ENCODE results near the gene TAF4B.
"Not testable (repeated sequence)": the region's sequence is repeated elsewhere in the genome, so short reads cannot be mapped to it uniquely, and the experiment has no call there.

TAF4B gene

DNA sequence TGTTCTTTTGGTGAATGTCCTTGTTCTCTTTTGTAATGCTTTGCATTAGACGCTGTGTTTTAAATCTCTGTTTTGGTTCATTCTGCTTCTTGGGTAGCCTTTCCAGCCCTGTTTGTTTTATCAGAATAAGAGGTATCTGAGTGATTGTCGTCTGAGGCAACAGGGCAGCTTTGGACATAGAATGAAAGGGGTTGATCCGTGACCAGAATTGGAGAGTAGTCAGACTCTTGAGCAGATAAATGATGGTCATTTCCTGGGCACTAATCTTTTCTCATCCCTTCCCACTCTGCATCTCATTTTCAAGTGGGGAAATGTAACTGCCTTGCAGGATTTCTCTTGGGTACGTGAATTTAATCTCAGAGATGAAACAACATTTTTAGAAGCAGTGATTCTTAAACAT lies 61.4 kb downstream of the TAF4B start:
- TF ChIP-seq, protein P1, sequence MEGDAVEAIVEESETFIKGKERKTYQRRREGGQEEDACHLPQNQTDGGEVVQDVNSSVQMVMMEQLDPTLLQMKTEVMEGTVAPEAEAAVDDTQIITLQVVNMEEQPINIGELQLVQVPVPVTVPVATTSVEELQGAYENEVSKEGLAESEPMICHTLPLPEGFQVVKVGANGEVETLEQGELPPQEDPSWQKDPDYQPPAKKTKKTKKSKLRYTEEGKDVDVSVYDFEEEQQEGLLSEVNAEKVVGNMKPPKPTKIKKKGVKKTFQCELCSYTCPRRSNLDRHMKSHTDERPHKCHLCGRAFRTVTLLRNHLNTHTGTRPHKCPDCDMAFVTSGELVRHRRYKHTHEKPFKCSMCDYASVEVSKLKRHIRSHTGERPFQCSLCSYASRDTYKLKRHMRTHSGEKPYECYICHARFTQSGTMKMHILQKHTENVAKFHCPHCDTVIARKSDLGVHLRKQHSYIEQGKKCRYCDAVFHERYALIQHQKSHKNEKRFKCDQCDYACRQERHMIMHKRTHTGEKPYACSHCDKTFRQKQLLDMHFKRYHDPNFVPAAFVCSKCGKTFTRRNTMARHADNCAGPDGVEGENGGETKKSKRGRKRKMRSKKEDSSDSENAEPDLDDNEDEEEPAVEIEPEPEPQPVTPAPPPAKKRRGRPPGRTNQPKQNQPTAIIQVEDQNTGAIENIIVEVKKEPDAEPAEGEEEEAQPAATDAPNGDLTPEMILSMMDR (IDR thresholded peaks at IDR 0.05; ENCODE audit: control insufficient read depth, extremely low read depth, insufficient read depth) = no peak
- no peak overlapping the region for H3K4me3 ChIP-seq (ENCODE audit: low read depth, low read length)
- no peak for DNase-seq (ENCODE audit: low read depth)

DNA sequence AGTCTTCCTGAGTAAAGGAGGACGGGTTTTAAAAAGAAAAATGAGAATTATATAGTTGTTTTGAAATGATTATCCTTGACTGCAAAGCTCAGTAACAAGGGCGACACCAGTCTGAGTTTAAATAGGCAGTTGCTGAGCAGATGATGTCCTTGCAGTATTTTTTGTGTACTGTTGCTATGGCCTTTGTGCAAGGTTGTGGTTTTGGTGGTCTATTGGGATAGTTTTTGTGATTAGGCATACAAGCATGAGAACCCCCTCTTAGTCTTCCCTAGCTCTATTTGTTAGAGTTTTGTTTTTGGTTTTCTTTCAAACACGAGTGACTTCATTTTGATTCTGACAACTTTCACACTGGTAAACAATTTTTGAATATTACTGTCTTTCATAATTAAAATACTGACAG lies 64.1 kb downstream of the TAF4B start:
- no peak for DNase-seq (ENCODE audit: low read depth)
- H3K4me3 ChIP-seq (ENCODE audit: low read depth, low read length) = no peak overlapping the region
- TF ChIP-seq, protein P1 (IDR thresholded peaks at IDR 0.05; ENCODE audit: control insufficient read depth, extremely low read depth, insufficient read depth) = no peak

DNA sequence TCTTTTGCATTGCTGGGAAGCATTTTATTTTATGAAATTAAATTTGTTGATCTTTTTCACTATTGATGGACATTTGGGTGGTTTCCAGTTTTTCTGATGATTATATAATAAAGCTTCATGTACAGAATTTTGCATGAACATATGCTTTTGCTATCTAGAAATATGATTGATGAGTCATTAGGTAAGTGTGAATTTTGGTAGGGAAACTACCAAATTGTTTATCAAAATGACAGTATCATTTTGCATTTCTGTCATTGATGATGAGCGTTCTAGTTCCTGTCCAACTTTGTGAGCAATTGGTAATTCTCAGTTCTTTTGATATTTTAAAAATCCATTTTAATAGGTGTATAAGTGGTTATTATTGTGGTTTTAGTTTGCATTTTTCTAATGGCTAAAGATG lies 67.7 kb downstream of the TAF4B start:
- DNase-seq (ENCODE audit: low read depth) = no peak
- TF ChIP-seq, protein P1 (IDR thresholded peaks at IDR 0.05; ENCODE audit: control insufficient read depth, extremely low read depth, insufficient read depth) = no peak
- no peak overlapping the region for H3K4me3 ChIP-seq (ENCODE audit: low read depth, low read length)

DNA sequence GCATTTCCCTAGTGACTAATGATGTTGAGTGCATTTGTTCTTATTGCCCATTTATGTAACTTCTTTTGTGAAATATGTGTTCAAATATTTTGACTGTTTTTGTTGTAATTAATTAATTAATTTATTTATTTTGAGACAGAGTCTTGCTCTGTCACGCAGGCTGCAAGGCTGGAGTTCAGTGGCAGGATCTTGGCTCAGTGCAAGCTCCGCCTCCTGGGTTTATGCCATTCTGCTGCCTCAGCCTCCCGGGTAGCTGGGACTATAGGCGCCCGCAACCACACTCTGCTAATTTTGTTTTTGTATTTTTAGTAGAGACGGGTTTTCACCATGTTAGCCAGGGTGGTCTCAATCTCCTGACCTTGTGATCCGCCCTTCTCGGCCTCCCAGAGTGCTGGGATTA lies 71.9 kb downstream of the TAF4B start:
- H3K4me3 ChIP-seq (ENCODE audit: low read depth, low read length) = no peak overlapping the region
- no peak for DNase-seq (ENCODE audit: low read depth)
- TF ChIP-seq, protein P1 (IDR thresholded peaks at IDR 0.05; ENCODE audit: control insufficient read depth, extremely low read depth, insufficient read depth) = no peak

DNA sequence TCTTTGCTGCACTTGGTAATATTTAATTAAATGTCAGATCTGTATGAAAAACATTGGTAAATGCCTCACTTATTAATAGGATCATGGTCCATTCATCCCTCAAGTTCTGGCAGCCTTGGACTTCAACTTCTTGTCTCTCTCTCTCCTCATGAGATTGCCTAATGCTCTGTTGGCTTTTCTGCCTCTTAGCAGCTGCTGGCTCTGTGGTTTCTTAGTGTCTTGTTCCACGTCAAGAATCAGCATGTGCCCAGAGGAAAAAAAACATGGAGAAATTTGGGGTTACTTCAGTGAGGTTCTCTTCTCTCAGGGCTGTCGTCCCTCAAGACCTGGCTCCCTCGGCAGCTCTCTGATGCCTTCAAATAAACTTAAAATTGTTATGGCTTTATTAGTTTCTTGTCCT lies 75.4 kb downstream of the TAF4B start:
- TF ChIP-seq, protein P1 (IDR thresholded peaks at IDR 0.05; ENCODE audit: control insufficient read depth, extremely low read depth, insufficient read depth) = no peak
- no peak for DNase-seq (ENCODE audit: low read depth)
- no peak overlapping the region for H3K4me3 ChIP-seq (ENCODE audit: low read depth, low read length)

DNA sequence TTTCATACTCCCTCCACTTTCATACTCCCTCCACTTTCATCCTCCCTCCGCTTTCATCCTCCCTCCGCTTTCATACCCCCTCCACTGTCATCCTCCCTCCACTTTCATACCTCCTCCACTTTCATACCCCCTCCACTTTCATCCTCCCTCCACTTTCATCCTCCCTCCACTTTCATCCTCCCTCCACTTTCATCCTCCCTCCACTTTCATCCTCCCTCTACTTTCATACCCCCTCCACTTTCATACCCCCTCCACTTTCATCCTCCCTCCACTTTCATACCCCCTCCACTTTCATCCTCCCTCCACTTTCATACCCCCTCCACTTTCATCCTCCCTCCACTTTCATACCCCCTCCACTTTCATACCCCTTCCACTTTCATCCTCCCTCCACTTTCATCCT lies 77.0 kb downstream of the TAF4B start:
- DNase-seq (ENCODE audit: low read depth); H3K4me3 ChIP-seq (ENCODE audit: low read depth, low read length): not testable (repeated sequence)

DNA sequence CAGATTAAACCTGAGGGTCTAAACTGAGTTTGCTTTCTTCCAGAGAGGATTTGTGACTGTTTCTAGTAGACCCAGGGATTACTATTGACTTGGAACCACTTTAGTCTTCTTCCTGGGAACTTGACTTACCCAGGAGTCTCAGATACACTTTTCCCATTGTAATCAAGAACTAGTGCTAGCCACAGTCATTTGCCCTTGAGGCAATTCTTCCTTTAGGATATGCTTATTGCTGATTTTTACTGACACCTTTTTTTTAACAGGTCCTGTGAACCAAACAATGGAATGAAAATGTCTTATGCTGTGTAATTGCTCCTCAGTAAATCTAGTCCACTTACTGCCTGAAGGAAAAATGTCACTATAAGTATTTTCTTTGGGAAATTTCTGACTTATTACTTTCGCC lies 78.3 kb downstream of the TAF4B start:
- TF ChIP-seq, protein P1 (IDR thresholded peaks at IDR 0.05; ENCODE audit: control insufficient read depth, extremely low read depth, insufficient read depth) = no peak
- DNase-seq (ENCODE audit: low read depth) = no peak

More for the DNA sequence above, 78.3 kb downstream of the TAF4B start:
- H3K4me3 ChIP-seq (ENCODE audit: low read depth, low read length) = no peak overlapping the region

Data from LNCaP clone FGC (cell line).